H9 (cell line): ENCODE results near the gene RNASEH2B. TPM values are rescaled to one million over a fixed set of nuclear protein-coding genes. Genes with fewer than 3 reads are reported as not detected.

Experiments used
- DNase-seq: peaks from one replicate; pipeline ENCODE4 v3.0.0-alpha.2; 2017
- H2AFZ ChIP-seq: one replicate; pipeline ENCODE4 v1.6.1; 2013; ENCODE audit warnings: mild to moderate bottlenecking, low read length, control low read depth, moderate library complexity
- H2AK5ac ChIP-seq: 2 replicates; pipeline ENCODE4 v1.6.1; 2013; ENCODE audit warnings: low read length, control low read depth, mixed read lengths; ENCODE audit not compliant: insufficient read length
- H2BK120ac ChIP-seq: one replicate; pipeline ENCODE4 v1.6.1; 2013; ENCODE audit warnings: low read depth, mild to moderate bottlenecking, low read length, control low read depth, inconsistent platforms; ENCODE audit not compliant: poor library complexity, severe bottlenecking
- H2BK12ac ChIP-seq: 2 replicates; pipeline ENCODE4 v1.6.1; 2013; ENCODE audit warnings: low read length, control low read depth, mixed read lengths, low read depth; ENCODE audit not compliant: insufficient read length
- H2BK15ac ChIP-seq: 2 replicates; pipeline ENCODE4 v1.6.1; 2013; ENCODE audit warnings: low read depth, low read length, control low read depth
- H2BK20ac ChIP-seq: one replicate; pipeline ENCODE4 v1.6.1; 2013; ENCODE audit warnings: low read depth, mild to moderate bottlenecking, low read length, control low read depth, inconsistent platforms; ENCODE audit not compliant: poor library complexity, severe bottlenecking
- H2BK5ac ChIP-seq: 2 replicates; pipeline ENCODE4 v1.6.1; 2013; ENCODE audit warnings: low read length, control low read depth, mixed read lengths; ENCODE audit not compliant: insufficient read length
- H3K14ac ChIP-seq: 2 replicates; pipeline ENCODE4 v1.6.1; 2013; ENCODE audit warnings: low read length, control low read depth; ENCODE audit not compliant: insufficient read depth
- H3K18ac ChIP-seq: 2 replicates; pipeline ENCODE4 v1.6.1; 2013; ENCODE audit warnings: low read depth, mild to moderate bottlenecking, mixed read lengths, low read length, control low read depth; ENCODE audit not compliant: insufficient read length
- H3K23ac ChIP-seq: 2 replicates; pipeline ENCODE4 v1.6.1; 2013; ENCODE audit warnings: low read length, control low read depth, mixed read lengths, low read depth; ENCODE audit not compliant: insufficient read length
- H3K23me2 ChIP-seq: 2 replicates; pipeline ENCODE4 v1.6.1; 2013; ENCODE audit warnings: low read depth, mild to moderate bottlenecking, mixed read lengths, low read length, control low read depth; ENCODE audit not compliant: insufficient read length, poor library complexity, severe bottlenecking
- H3K27ac ChIP-seq: 2 replicates; pipeline ENCODE4 v1.5.1; 2013; ENCODE audit warnings: low read length, control low read depth, mixed read lengths, low read depth; ENCODE audit not compliant: insufficient read length
- H3K27me3 ChIP-seq: 2 replicates; pipeline ENCODE4 v1.6.1; 2013; ENCODE audit warnings: low read length, control low read depth, inconsistent platforms; ENCODE audit not compliant: insufficient read depth
- H3K4ac ChIP-seq: 2 replicates; pipeline ENCODE4 v1.6.1; 2013; ENCODE audit warnings: low read depth, mild to moderate bottlenecking, control low read depth, inconsistent platforms, low read length, moderate library complexity
- H3K4me1 ChIP-seq: 2 replicates; pipeline ENCODE4 v1.6.1; 2013; ENCODE audit warnings: low read length, control low read depth, inconsistent platforms; ENCODE audit not compliant: insufficient read depth
- H3K4me2 ChIP-seq: 2 replicates; pipeline ENCODE4 v1.6.1; 2013; ENCODE audit warnings: low read length, control low read depth, mixed read lengths; ENCODE audit not compliant: insufficient read length, insufficient read depth
- H3K56ac ChIP-seq: 2 replicates; pipeline ENCODE4 v1.6.1; 2013; ENCODE audit warnings: low read depth, mild to moderate bottlenecking, mixed read lengths, low read length, control low read depth; ENCODE audit not compliant: insufficient read length
- H3K79me1 ChIP-seq: 2 replicates; pipeline ENCODE4 v1.6.1; 2013; ENCODE audit warnings: low read depth, mild to moderate bottlenecking, moderate library complexity, low read length, control low read depth, inconsistent platforms; ENCODE audit not compliant: insufficient read depth, poor library complexity, severe bottlenecking
- H3K79me2 ChIP-seq: 2 replicates; pipeline ENCODE4 v1.6.1; 2013; ENCODE audit warnings: low read length, control low read depth, inconsistent platforms; ENCODE audit not compliant: insufficient read depth
- H3K9ac ChIP-seq: 2 replicates; pipeline ENCODE4 v1.6.1; 2013; ENCODE audit warnings: low read length, control low read depth, mixed read lengths; ENCODE audit not compliant: insufficient read length; ENCODE audit errors: extremely low read depth
- H3K9me3 ChIP-seq: one replicate; pipeline ENCODE4 v1.6.1; 2013; ENCODE audit warnings: low read depth, low read length, inconsistent platforms; ENCODE audit not compliant: control insufficient read depth
- H3T11ph ChIP-seq: one replicate; pipeline ENCODE4 v1.6.1; 2013; ENCODE audit warnings: mild to moderate bottlenecking, low read length, control low read depth, inconsistent platforms
- H4K20me1 ChIP-seq: one replicate; pipeline ENCODE4 v1.6.1; 2013; ENCODE audit not compliant: control insufficient read depth, insufficient read length, insufficient read depth
- H4K5ac ChIP-seq: 2 replicates; pipeline ENCODE4 v1.6.1; 2013; ENCODE audit warnings: low read depth, mild to moderate bottlenecking, mixed read lengths, low read length, control low read depth; ENCODE audit not compliant: insufficient read length
- H4K8ac ChIP-seq: replicated peaks from 2 replicates; pipeline ENCODE4 v1.6.1; 2013; ENCODE audit warnings: low read length, control low read depth, mixed read lengths, low read depth; ENCODE audit not compliant: insufficient read length
- H4K91ac ChIP-seq: 2 replicates; pipeline ENCODE4 v1.6.1; 2013; ENCODE audit warnings: low read depth, mild to moderate bottlenecking, moderate library complexity, mixed read lengths, low read length, control low read depth; ENCODE audit not compliant: insufficient read length
- H3K27ac Mint-ChIP-seq, 3 experiments: 2 replicates in 2 of 3; 3 replicates in 1 of 3; pipeline ENCODE4 v1.8.0; 2020 to 2021; ENCODE audit warnings: mixed read lengths in 3 of 3, mild to moderate bottlenecking in 1 of 3, moderate library complexity in 1 of 3
- H3K27me3 Mint-ChIP-seq: 2 replicates; pipeline ENCODE4 v1.8.0; 2021; ENCODE audit warnings: low read depth, mild to moderate bottlenecking, moderate library complexity, mixed read lengths
- H3K36me3 Mint-ChIP-seq, 3 experiments: 2 replicates in 2 of 3; 3 replicates in 1 of 3; pipeline ENCODE4 v1.8.0; 2020 to 2021; ENCODE audit warnings: low read depth in 3 of 3, mixed read lengths in 3 of 3; ENCODE audit not compliant: insufficient read depth in 1 of 3
- H3K4me1 Mint-ChIP-seq, 2 experiments: 2 replicates each; pipeline ENCODE4 v1.8.0; 2020; ENCODE audit warnings: mixed read lengths in 2 of 2
- H3K4me3 Mint-ChIP-seq, 2 experiments: 2 replicates in 1 of 2; 3 replicates in 1 of 2; pipeline ENCODE4 v1.8.0; 2020 to 2021; ENCODE audit warnings: mild to moderate bottlenecking in 2 of 2, mixed read lengths in 2 of 2, moderate library complexity in 1 of 2
- H3K9me3 Mint-ChIP-seq, 2 experiments: 2 replicates in 1 of 2; 3 replicates in 1 of 2; pipeline ENCODE4 v1.8.0; 2020; ENCODE audit warnings: mild to moderate bottlenecking in 2 of 2, mixed read lengths in 2 of 2, moderate library complexity in 1 of 2
- CTCF ChIP-seq: fragments of 200-600 bp; sonication (generic); conservative IDR thresholded peaks from 3 replicates; pipeline ENCODE4 v1.8.0; 2021; ENCODE audit warnings: antibody characterized with exemption, mild to moderate bottlenecking
- WGBS: extraction: QIAGEN DNeasy Blood & Tissue Kit; methylation state at CpG from one replicate; pipeline ENCODE4 v1.1.7; 2013; ENCODE audit warnings: missing lambda C conversion rate, low lambda C conversion rate, mixed read lengths; ENCODE audit not compliant: insufficient read length; ENCODE audit errors: extremely low coverage; 5-methylcytosine and 5-hydroxymethylcytosine counted together
- total RNA-seq: library from RNA; stranded (reverse); gene quantifications from 2 replicates; pipeline ENCODE4 v1.2.1, GENCODE V29; 2021

Gene RNASEH2B
- total RNA-seq, 1 experiment from 2014 or later, result 53.9 TPM

GRCh38 chr13:50883728-50884127 lies 25.9 kb upstream of the RNASEH2B start:
- H3K4me3 Mint-ChIP-seq, result no peak overlapping the region
- 0 out of 4 replicates have a peak, but pooled peaks cover 0 to 2% of the 10 kb centered on the region in 2 experiments for H3K4me1 Mint-ChIP-seq
- Histone ChIP-seq H3T11ph (no peak overlapping the region), H4K8ac (no peak overlapping the region), H3K18ac (no peak overlapping the region), H3K9me3 (no peaks in the 10 kb centered on the region), H3K23ac (no peak overlapping the region), H2BK20ac (no peak overlapping the region), H3K14ac (no peak overlapping the region), H3K4ac (no peak overlapping the region), H3K79me1 (no peaks in the 10 kb centered on the region), H3K4me1 (no peaks in the 10 kb centered on the region), H2BK12ac (no peak overlapping the region), H3K79me2 (no peaks in the 10 kb centered on the region), H3K27ac (no peak overlapping the region), H2BK5ac (no peak overlapping the region), H3K4me2 (no peak overlapping the region), H2BK15ac (no peak overlapping the region), H4K91ac (no peak overlapping the region), H2AFZ (no peak overlapping the region), H2BK120ac (no peak overlapping the region), H4K20me1 (no peaks in the 10 kb centered on the region), H3K23me2 (no peaks in the 10 kb centered on the region), H3K56ac (no peak overlapping the region), H3K9ac (no peak overlapping the region), H2AK5ac (no peak overlapping the region), H4K5ac (no peak overlapping the region), H3K27me3 (no peaks in the 10 kb centered on the region)
- DNase-seq, result no peak
- TF ChIP-seq CTCF, result no peak
- H3K27me3 Mint-ChIP-seq, result no peaks in the 10 kb centered on the region; the same call in 1 of the 2 replicates
- no peaks in the 10 kb centered on the region for H3K9me3 Mint-ChIP-seq
- H3K36me3 Mint-ChIP-seq, result peaks cover 0 to 3% (median 0%) of the 10 kb centered on the region in 3 experiments; a peak in 2 of 7 replicates
- no CpG with 5 or more reads among the region's 1 CpG for WGBS
- H3K27ac Mint-ChIP-seq, result no peak overlapping the region
